ENCODE results near the gene CECR2.

DNA sequence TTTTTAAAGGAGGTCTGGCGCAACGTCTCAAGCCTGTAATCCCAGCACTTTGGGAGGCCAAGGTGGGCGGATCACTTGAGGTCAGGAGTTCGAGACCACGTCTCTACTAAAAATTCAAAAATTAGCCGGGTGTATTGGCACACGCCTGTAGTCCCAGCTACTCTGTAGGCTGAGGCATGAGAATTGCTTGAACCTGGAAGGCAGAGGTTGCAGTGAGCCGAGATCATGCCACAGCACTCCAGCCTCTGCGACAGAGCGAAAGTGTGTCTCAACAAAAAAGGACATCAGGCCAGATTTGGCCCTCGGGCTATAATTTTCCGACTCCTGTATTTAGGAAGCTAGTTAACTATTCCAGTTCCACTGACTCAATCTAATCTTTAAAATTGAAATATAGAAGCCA is 115.3 kb downstream of the CECR2 start:
- TF ChIP-seq, protein P1, sequence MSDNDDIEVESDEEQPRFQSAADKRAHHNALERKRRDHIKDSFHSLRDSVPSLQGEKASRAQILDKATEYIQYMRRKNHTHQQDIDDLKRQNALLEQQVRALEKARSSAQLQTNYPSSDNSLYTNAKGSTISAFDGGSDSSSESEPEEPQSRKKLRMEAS (IDR thresholded peaks at IDR 0.05) = no peak
- no peak for TF ChIP-seq EP300 (IDR thresholded peaks at IDR 0.05; ENCODE audit: borderline replicate concordance)
- TF ChIP-seq, protein P2, sequence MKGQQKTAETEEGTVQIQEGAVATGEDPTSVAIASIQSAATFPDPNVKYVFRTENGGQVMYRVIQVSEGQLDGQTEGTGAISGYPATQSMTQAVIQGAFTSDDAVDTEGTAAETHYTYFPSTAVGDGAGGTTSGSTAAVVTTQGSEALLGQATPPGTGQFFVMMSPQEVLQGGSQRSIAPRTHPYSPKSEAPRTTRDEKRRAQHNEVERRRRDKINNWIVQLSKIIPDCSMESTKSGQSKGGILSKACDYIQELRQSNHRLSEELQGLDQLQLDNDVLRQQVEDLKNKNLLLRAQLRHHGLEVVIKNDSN (IDR thresholded peaks at IDR 0.05) = no peak
- TF ChIP-seq TCF12 (IDR thresholded peaks at IDR 0.05; ENCODE audit: low read depth) = no peak
- no peak for TF ChIP-seq CREB1 (IDR thresholded peaks at IDR 0.05; ENCODE audit: low read depth)
- no peak for TF ChIP-seq ZBTB7A (IDR thresholded peaks at IDR 0.05; ENCODE audit: low read depth)
- TF ChIP-seq, protein P3, sequence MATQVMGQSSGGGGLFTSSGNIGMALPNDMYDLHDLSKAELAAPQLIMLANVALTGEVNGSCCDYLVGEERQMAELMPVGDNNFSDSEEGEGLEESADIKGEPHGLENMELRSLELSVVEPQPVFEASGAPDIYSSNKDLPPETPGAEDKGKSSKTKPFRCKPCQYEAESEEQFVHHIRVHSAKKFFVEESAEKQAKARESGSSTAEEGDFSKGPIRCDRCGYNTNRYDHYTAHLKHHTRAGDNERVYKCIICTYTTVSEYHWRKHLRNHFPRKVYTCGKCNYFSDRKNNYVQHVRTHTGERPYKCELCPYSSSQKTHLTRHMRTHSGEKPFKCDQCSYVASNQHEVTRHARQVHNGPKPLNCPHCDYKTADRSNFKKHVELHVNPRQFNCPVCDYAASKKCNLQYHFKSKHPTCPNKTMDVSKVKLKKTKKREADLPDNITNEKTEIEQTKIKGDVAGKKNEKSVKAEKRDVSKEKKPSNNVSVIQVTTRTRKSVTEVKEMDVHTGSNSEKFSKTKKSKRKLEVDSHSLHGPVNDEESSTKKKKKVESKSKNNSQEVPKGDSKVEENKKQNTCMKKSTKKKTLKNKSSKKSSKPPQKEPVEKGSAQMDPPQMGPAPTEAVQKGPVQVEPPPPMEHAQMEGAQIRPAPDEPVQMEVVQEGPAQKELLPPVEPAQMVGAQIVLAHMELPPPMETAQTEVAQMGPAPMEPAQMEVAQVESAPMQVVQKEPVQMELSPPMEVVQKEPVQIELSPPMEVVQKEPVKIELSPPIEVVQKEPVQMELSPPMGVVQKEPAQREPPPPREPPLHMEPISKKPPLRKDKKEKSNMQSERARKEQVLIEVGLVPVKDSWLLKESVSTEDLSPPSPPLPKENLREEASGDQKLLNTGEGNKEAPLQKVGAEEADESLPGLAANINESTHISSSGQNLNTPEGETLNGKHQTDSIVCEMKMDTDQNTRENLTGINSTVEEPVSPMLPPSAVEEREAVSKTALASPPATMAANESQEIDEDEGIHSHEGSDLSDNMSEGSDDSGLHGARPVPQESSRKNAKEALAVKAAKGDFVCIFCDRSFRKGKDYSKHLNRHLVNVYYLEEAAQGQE (IDR thresholded peaks at IDR 0.05; ENCODE audit: low read depth) = no peak
- no peak for TF ChIP-seq YY1 (IDR thresholded peaks at IDR 0.05; ENCODE audit: low read depth)
- TF ChIP-seq RAD21 (IDR thresholded peaks at IDR 0.05; ENCODE audit: low read depth) = no peak
- no peak for TF ChIP-seq EGR1 (IDR thresholded peaks at IDR 0.05)
